CD4-positive, alpha-beta T cell treated with Interleukin-12 subunit alpha and Interleukin-12 subunit beta, for 1 hour (primary cell): ENCODE data around the gene GPR107.
A peak's percentile ranks its signal among the peaks of the same experiment; 100 is the strongest.

Source experiments
- DNase-seq: peaks from one replicate; pipeline ENCODE4 v3.0.0-alpha.2; 2020

The GPR107 gene

DNA sequence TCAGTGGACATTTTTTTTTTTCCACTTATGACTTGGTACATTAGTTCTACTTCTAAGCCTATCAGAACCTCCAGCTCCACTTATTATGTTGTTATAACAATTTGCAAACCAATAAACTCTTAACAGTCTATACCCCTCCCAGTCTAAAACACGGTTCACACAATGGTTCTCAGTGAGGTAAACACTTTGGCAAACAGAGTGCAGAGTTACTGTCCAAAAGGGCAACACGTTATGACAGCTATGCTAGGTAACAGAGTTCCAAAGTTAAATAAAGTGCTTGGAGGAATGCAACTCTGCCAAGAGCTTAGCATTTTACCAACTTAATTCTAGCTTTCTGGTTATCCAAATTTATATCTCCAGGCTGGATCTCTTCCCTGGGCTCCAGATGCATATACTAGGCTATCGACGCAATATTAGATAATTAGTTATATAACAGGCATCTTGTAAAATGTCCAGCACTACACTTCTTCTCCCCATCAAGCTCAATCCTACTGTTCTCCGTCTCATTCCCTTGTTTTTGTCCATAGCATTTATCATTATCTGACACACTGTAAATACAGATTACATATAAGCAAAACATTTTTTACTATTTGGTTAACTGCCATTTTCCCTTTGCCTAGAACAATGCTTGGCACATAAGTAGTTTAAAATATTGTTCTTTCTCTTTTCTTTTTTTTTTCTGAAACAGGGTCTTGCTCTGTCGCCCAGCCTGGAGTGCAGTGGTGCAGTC lies 25.0 kb upstream of the GPR107 start:
- DNase-seq = no peak

GRCh38 chr9:130029223-130029973 lies 24.3 kb upstream of the GPR107 start:
- DNase-seq = no peak

DNA sequence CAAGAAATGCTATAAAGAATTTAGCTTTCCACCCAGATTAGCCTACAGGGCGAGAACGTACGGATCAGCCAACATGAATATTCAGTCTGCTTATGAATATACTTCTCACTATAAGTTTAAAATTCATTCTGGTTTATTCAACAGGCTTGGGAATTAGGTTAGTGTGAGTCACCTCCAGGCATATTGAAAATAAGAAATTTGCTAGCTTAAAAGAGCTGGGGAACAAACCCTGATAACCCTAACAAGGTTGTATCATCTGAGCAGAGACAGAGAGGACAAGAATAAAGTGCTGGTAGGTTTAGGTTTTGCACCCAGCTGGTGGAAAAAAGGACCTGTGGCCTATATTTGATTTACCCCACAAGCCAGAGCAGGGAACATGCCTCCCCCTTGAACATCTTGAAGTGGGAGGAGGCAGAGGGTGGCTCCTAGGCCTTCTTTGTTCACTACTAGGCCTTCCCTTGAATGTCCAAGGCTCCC lies 23.0 kb upstream of the GPR107 start:
- peak; percentile 35 for DNase-seq

DNA sequence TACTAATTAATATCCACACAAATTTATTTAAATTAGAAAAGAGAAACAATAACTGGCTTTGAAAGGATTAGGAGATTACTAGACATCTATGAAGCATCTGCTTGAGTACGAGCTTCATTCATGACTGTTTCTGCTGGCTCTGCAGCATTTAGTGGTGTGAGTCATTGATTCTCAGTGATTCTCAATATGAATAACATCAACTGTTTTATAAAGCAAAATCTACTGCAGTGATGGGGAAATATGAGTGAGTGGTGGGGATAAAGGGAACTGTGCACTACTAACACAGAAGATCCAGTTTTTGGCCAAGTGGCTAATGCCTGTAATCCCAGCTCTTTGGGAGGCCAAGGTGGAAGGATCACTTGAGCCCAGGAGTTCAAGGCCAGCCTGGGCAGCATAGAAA lies 19.1 kb upstream of the GPR107 start:
- DNase-seq = no peak

DNA sequence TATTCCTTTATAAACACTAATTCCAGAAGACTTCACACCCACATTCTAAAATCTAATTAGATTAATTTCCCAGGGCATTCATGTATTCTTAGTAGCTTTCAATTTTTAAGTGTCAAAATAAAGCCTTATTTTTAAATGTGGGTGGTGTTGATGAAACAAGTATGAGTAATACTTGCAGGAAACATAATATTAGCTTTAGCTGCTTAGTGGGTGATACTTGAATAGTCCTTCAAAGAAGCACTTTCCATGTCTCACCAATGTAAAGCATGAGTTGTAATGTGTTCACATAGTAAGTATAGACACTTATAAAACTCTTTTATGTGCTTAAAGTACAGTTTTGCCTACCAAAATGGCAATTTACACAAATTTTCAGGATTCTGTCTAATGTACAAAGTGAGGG lies 17.6 kb upstream of the GPR107 start:
- DNase-seq = peak; percentile 49

GRCh38 chr9:130039528-130040147 lies 14.1 kb upstream of the GPR107 start:
- DNase-seq = peak; percentile 43

GRCh38 chr9:130040984-130041647 lies 12.6 kb upstream of the GPR107 start:
- DNase-seq = no peak

- no peak for DNase-seq
Measured at GRCh38 chr9:130041648-130042405, 11.9 kb upstream of the GPR107 start.

- DNase-seq = no peak
Measured at GRCh38 chr9:130042406-130042884, 11.3 kb upstream of the GPR107 start.

DNA sequence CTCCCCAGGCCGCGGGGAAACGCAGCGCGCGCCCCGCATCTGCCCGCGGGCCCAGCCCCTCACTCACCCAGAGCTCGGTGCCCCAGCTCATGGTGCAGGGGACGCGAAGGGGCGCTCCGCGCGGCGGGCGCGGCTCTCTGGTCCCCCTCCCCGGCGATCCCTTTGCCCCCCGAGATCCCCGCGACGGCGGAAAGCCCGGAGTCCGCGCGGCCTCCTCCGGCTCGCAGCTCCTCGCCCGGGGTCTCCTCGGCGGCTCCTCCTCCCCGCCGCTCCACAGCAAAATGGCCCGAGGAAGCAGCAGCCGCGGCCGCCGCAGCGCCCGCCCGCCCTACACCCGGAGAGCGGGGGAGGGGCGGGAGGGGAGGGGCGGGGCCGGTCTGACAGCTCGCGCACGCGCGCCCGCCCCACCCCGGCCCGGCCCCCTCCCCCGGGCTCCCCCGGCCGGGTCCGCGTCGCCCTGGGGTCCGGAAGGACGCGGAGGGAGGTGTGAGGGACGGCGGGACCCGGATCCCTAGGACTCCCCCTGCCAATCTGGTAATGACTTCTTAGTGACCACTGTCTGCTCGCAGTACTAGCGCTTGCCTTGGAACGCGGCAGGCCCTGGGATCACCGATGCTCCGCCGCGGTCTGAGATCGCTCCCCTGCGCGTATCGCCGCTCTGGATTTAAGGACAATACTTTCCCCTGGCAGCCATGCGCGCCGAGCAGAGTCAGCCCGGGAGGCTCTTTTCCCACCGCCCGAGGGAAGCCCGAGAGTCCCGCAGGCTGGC lies 10.6 kb upstream of the GPR107 start, which contains the start of gene FNBP1:
FNBP1 (minus strand) TSS at position 305 of the 769 bp plus-strand sequence; CDS start at position 91, 214 bp downstream.
- peak; percentile 86 for DNase-seq

- no peak for DNase-seq
Measured at GRCh38 chr9:130043654-130044623, 9.8 kb upstream of the GPR107 start.

DNA sequence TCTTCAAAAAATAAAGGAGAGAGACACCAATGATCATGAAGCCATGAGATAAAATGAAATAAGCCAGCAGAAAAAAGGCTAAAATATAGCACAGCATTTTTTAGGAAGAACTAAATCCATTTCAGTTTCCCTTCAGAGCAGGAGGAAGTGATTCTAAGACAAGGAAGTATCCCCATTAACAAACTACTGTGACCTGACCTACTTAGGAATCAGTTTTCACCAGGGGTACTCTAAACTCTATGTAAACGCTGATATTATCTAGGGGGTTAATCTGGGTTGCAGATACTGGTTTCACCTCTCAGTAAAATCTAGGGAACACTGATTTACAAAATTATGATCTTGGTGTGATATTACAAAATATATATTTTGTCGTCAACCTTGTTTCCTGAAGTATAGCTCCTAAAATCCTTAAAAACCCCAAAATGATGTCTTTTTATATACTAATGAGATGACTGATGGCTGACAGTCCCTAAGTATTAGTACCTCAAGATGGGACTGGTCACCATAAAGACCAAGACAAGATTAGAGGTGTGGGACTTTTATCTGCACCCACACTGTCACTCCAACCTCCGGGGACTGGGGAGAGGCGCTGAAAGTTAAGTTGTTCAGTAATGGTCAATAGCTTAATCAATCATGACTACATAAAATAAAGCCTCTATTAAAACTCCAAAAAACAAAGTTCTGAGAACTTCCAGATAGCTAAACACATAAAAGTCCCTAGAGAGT lies 7.8 kb upstream of the GPR107 start:
- no peak for DNase-seq

- no peak for DNase-seq
Measured at GRCh38 chr9:130049431-130050210, 4.1 kb upstream of the GPR107 start.

DNA sequence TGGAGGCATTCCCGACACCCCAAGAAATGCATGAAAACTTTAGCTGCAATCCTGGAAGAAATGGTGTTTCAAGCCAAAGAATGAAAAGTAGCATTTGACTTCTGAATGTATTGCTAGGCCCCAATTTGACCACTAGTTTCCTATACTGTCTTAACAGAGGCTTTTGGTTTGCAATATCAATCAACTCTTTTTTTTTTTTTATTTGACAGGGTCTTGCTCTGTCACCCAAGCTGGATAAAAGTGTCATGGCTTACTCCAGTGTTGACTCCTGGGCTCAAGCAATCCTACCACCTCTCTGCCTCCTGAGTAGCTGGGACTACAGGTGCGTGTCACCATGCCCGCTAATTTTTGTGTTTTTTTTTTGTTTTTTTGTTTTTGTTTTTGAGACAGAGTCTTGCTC lies 3.2 kb upstream of the GPR107 start:
- DNase-seq = no peak

GRCh38 chr9:130051855-130052254 lies 1.9 kb upstream of the GPR107 start:
- DNase-seq = no peak

DNA sequence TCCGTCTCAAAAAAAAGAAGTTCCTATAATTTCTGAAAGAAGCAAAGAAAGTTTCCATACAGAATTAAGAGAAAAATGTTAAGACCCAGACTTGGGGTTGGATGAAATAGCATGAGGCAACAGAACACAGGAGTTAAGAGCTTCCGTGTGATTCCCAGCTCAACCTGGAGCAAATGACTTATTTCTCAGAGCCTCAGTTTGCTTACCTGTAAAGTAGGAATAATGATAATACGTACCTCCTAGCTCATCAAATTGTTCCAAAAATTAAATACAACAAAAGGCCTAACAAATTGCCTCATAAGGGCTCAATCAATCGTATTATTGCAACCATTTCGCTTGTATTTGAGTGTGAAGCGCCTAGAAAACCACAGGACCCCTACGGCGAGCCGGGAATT lies 600 bp upstream of the GPR107 start:
- DNase-seq = no peak

- no peak for DNase-seq
Measured at GRCh38 chr9:130054325-130054786, 650 bp downstream of the GPR107 start.

- DNase-seq = no peak
Measured at GRCh38 chr9:130054820-130055219, 1.1 kb downstream of the GPR107 start.

DNA sequence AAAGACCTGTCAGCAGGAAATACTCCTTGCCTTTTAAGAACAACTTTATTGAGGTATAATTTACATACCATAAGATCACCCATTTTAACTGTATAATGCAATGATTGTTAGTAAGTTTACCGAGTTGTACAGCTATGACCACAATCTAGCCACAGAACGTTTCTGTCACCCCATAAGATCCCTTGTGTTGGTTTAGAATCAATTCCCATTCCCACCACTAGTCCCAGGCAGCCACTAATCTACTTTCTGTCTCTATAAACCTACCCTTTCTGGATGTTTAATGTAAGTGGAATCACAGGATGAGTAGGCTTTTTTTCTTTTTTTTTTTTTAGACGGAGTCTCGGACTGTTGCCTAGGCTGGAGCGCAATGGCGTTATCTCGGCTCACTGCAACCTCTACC lies 4.4 kb downstream of the GPR107 start:
- DNase-seq = no peak
